ENCODE results near the gene PIEZO1. TPM values are rescaled to one million over a fixed set of nuclear protein-coding genes. Genes with fewer than 3 reads are reported as not detected.

Gene PIEZO1
- total and polyA plus RNA-seq, 9 of the 15 experiments (the other 6 are each of a cell fraction or from before 2014, with no cell fraction given), result 3.6 to 432 (median 131) TPM

- 0 out of 4 replicates have a peak, but pooled peaks of 1 of the 2 experiments have one; percentile 72 for TF ChIP-seq MLX (CRISPR knock-in tag; conservative IDR thresholded peaks at IDR 0.05)
- no peak for TF ChIP-seq ZNF134 (CRISPR knock-in tag; conservative IDR thresholded peaks at IDR 0.05)
- TF ChIP-seq ZBTB2 (IDR thresholded peaks at IDR 0.05), result peak; percentile 78
- 0 out of 2 replicates have a peak, but pooled peaks have one; percentile 46 for TF ChIP-seq HDAC8 (tag; IDR thresholded peaks at IDR 0.05)
- TF ChIP-seq ZNF232 (CRISPR knock-in tag; IDR thresholded peaks at IDR 0.05), result peak; percentile 88; the same call in 1 of the 2 replicates
- TF ChIP-seq ZBED1 (IDR thresholded peaks at IDR 0.05), result no peak
- TF ChIP-seq BMI1 (IDR thresholded peaks at IDR 0.05; ENCODE audit: low read length), result no peak
- no peak for TF ChIP-seq CC2D1A (IDR thresholded peaks at IDR 0.05)
- TF ChIP-seq ERF (CRISPR knock-in tag; IDR thresholded peaks at IDR 0.05), result peak; percentile 2; the same call in 1 of the 2 replicates
- TF ChIP-seq ZNF274 (IDR thresholded peaks at IDR 0.05; ENCODE audit: borderline replicate concordance, low read depth, low read length), result no peak
- TF ChIP-seq PHF20 (IDR thresholded peaks at IDR 0.05; ENCODE audit: partially characterized antibody), result peak; percentile 57
- peak; percentile 96 for TF ChIP-seq PCBP1 (IDR thresholded peaks at IDR 0.05; ENCODE audit: low read depth, low read length, poor library complexity, severe bottlenecking)
- peak; percentile 77; the same call in 1 of the 2 replicates for TF ChIP-seq RNF2 (IDR thresholded peaks at IDR 0.05)
- peak; percentile 79 for TF ChIP-seq TFAP4 (CRISPR knock-in tag; IDR thresholded peaks at IDR 0.05; ENCODE audit: borderline replicate concordance)
- no peak for TF ChIP-seq SRSF1 (IDR thresholded peaks at IDR 0.05; ENCODE audit: low read depth, low read length)
- no peak for TF ChIP-seq ELF1 (tag; IDR thresholded peaks at IDR 0.05)
- peak; percentile 95 for TF ChIP-seq NR3C1 (CRISPR knock-in tag; IDR thresholded peaks at IDR 0.05)
- TF ChIP-seq THAP12 (CRISPR knock-in tag; IDR thresholded peaks at IDR 0.05), result peak; percentile 84; the same call in 1 of the 2 replicates
- TF ChIP-seq SRSF9 (IDR thresholded peaks at IDR 0.05; ENCODE audit: borderline replicate concordance, low read depth, low read length), result no peak
- peak; percentile 94 for TF ChIP-seq ZNF224 (CRISPR knock-in tag; IDR thresholded peaks at IDR 0.05)
Observed at GRCh38 chr16:88785106-88785924, at the start of gene PIEZO1 (continued).
